ENCODE data around the gene ACACA. TPM values are rescaled to one million over a fixed set of nuclear protein-coding genes. Genes with fewer than 3 reads are reported as not detected.

ACACA gene
- total RNA-seq, 4 donors from 2014 or later: 30.6 to 102 (median 50.5) TPM

GRCh38 chr17:37116671-37117185 lies 289.9 kb downstream of the ACACA start:
- TF ChIP-seq CTCF (IDR thresholded peaks at IDR 0.05; ENCODE audit: low read depth): no peak

- TF ChIP-seq CTCF (IDR thresholded peaks at IDR 0.05; ENCODE audit: low read depth): no peak
Measured at GRCh38 chr17:37111329-37111728, 295.3 kb downstream of the ACACA start.

GRCh38 chr17:37110746-37111145 lies 295.9 kb downstream of the ACACA start:
- TF ChIP-seq CTCF (IDR thresholded peaks at IDR 0.05; ENCODE audit: low read depth): no peak

- no peak for TF ChIP-seq CTCF (IDR thresholded peaks at IDR 0.05; ENCODE audit: low read depth)
Measured at GRCh38 chr17:37109731-37110710, 296.6 kb downstream of the ACACA start.

- no peak for TF ChIP-seq CTCF (IDR thresholded peaks at IDR 0.05; ENCODE audit: low read depth)
Measured at GRCh38 chr17:37109106-37109505, 297.5 kb downstream of the ACACA start.

GRCh38 chr17:37107406-37108083 lies 299.1 kb downstream of the ACACA start:
- TF ChIP-seq CTCF (IDR thresholded peaks at IDR 0.05; ENCODE audit: low read depth): no peak

- TF ChIP-seq CTCF (IDR thresholded peaks at IDR 0.05; ENCODE audit: low read depth): no peak
Measured at GRCh38 chr17:37106049-37106448, 300.6 kb downstream of the ACACA start.

All from subcutaneous adipose tissue (tissue), 4 donors.